GM12874 (cell line): ENCODE data around the gene POLN.

Experiments used
- TF ChIP-seq, protein P1 (sequence below): IDR thresholded peaks from 2 replicates; pipeline ENCODE4 v1.5.1; 2011; ENCODE audit warnings: low read depth, mild to moderate bottlenecking, control low read depth, low read length, moderate library complexity; ENCODE audit not compliant: insufficient read depth

The POLN gene

DNA sequence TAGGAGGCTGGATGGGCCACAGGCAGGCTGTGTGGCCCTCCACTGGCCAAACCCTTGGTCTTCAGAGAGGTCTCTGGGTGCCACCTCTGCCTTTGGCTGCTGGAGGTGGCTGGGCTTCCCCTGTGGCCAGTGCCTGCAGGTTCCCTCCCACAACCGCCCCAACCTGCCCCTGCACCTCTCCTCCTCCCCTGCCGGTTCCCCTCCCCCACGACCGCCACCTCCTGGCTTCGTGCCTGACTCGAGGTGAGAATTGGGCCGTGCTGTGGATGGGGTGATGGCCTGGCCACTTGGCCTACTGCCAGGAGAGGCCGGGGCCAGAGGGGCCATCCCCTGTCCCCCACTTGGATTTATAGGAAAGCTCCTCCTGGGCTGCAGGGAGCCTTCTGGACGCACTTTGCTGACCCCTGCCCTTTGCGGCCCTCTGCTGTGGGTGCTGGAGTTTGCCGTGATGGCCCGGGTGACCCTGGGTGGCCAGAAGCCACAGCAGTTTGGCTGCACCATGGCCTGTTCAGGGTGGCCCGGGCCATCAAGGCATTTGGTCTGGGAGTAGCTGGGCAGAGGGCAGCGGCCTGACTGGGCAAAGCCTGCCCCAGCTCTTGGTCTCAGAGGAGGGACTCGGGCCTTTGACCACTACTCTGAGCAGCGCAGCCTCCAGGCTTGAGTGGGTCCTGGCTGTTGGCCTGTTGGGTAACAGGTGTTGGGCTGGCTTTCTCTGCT is 179.0 kb downstream of the POLN start:
- TF ChIP-seq, protein P1, sequence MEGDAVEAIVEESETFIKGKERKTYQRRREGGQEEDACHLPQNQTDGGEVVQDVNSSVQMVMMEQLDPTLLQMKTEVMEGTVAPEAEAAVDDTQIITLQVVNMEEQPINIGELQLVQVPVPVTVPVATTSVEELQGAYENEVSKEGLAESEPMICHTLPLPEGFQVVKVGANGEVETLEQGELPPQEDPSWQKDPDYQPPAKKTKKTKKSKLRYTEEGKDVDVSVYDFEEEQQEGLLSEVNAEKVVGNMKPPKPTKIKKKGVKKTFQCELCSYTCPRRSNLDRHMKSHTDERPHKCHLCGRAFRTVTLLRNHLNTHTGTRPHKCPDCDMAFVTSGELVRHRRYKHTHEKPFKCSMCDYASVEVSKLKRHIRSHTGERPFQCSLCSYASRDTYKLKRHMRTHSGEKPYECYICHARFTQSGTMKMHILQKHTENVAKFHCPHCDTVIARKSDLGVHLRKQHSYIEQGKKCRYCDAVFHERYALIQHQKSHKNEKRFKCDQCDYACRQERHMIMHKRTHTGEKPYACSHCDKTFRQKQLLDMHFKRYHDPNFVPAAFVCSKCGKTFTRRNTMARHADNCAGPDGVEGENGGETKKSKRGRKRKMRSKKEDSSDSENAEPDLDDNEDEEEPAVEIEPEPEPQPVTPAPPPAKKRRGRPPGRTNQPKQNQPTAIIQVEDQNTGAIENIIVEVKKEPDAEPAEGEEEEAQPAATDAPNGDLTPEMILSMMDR: no peak

DNA sequence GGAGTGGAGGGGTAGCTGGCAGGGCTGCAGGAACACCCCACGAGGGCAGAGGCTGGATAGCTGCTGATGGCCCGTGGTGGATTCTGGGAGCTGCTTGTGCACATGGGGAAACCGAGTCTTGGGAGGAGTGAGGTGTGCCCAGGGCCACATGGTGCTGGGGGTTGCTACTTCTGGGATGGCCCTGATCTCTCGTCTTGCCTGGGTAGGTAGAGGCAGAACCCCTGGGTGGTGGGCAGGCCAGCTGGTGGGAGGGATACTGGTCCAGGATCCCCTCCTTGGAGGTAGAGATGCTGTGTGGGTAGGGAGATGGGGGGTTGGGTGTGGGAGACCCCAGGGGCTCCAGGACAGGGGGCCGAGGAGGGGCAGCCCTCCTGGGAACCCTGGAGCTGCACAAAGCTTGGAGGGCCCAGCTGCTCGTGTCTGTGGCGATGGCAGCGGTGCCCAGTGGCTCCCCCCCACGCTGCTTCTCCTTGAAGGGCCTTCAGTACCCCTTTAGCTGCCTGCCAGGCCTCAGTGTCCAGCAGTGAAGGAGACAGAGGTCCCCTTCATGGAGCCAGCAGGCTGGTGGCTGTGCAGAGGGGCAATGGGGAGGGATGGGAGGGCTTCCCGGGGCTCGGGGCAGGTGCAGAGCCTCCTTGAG is 179.6 kb downstream of the POLN start:
- TF ChIP-seq, protein P1: no peak

GRCh38 chr4:2061186-2062131 is 180.5 kb downstream of the POLN start:
- TF ChIP-seq, protein P1: no peak

- TF ChIP-seq, protein P1: no peak
These were observed 181.2 kb downstream of the POLN start for GRCh38 chr4:2060611-2061185.

DNA sequence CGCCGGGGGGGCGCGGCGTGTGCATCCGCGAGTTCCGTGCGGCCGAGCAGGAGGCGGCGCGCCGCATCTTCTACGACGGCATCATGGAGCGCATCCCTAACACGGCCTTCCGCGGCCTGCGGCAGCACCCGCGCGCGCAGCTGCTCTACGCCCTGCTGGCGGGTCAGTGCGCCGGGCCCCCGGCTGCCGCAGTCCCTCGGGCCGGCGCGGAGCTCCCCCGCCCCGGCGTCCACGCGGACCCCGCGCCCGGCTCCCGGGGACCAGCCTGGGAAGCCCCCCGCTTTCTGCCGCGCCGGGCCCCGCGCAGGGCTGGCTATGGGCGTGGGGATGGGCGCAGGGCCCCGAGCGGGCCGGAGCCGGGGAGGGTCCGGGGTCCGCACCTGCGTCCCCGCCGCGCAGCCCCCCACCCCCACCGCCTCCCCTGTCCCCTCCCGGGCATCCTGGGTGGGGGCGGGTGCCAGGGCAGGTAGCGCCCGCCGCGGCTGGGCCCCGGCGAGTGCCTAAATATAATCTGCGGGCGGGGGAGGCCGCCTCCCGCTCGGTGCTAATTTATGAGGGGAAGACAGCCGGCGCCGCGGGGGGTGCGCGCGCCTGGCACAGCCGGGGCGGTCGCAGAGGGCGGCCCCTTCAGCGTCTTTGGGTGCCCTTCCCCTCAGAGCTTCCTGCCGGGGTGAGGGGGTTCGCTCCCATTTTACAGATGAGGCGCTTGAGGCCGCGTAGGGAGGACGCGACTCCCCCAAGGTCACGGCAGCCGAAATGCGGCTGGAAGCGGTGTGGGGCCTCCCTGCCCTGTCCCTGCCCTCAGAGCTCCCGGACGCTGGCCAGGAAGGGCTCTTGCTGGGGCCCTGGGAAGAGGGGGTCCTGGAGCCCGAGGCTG is 182.0 kb downstream of the POLN start:
- TF ChIP-seq, protein P1: no peak

DNA sequence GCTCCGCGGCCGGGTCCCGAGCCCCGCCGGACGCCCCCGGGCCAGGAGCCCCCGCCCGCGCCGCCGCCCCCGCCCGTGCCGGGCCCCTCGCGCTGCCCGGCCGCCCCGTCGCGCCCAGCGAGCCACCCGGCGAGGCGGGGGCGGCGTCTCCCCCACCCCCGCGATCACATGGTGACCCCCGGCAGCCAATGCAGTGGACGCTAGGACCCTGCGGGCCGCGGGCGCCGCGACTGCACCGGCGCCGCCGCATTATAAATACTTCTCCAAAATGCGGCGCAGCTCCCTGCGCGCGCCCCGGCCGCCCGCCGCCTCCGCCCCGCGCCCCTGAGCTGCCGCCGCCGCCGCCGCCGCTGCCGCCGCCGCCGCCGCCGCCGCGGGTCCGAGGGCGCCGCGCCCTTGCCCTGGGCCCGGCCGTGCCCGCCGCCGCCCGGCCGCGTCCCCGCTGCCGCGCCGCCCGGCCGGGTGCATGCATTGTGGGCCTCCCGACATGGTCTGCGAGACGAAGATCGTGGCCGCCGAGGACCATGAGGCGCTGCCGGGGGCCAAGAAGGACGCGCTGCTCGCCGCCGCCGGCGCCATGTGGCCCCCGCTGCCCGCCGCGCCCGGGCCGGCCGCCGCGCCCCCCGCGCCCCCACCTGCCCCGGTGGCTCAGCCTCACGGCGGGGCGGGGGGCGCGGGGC is 182.7 kb downstream of the POLN start, which contains the start of gene NAT8L:
NAT8L (plus strand) TSS at position 282 of the 680 bp plus-strand sequence; CDS start at position 467, 185 bp downstream.
- TF ChIP-seq, protein P1: no peak
